ENCODE results near the gene CHD5.

Gene CHD5

DNA sequence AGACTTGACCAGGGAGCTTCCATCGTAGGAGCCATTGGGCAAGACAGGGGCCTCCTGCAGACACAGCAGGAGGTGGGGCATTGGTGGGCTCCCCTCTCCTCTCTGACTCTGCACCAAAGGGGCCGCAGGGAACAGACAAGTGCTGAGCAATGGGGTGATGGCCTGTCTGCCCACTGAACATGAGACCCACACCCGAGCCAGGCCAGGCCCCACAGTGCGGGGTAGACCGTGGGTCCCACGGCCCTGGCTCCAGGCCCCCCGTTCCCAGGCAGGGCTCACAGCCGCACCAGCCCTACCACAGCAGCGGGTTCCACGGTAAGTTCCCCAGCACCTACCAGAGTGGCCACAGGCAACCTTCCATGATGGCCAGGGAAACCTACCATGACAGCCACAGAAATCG, 45.9 kb downstream of the CHD5 start:
- no peaks in the 10 kb centered on the region for H3K36me3 Mint-ChIP-seq (ENCODE audit: low read depth)
- H3K4me3 Mint-ChIP-seq = no peak overlapping the region
- TF ChIP-seq, protein P1, sequence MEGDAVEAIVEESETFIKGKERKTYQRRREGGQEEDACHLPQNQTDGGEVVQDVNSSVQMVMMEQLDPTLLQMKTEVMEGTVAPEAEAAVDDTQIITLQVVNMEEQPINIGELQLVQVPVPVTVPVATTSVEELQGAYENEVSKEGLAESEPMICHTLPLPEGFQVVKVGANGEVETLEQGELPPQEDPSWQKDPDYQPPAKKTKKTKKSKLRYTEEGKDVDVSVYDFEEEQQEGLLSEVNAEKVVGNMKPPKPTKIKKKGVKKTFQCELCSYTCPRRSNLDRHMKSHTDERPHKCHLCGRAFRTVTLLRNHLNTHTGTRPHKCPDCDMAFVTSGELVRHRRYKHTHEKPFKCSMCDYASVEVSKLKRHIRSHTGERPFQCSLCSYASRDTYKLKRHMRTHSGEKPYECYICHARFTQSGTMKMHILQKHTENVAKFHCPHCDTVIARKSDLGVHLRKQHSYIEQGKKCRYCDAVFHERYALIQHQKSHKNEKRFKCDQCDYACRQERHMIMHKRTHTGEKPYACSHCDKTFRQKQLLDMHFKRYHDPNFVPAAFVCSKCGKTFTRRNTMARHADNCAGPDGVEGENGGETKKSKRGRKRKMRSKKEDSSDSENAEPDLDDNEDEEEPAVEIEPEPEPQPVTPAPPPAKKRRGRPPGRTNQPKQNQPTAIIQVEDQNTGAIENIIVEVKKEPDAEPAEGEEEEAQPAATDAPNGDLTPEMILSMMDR (IDR thresholded peaks at IDR 0.05; ENCODE audit: unreplicated experiment in 3 of 3) = no peak
- H3K4me1 Mint-ChIP-seq = no peaks in the 10 kb centered on the region
- H3K27me3 Mint-ChIP-seq (ENCODE audit: low read depth) = peaks cover 14% of the 10 kb centered on the region
- peaks cover 10% of the 10 kb centered on the region for H3K9me3 Mint-ChIP-seq
- H3K27ac Mint-ChIP-seq = no peak overlapping the region

DNA sequence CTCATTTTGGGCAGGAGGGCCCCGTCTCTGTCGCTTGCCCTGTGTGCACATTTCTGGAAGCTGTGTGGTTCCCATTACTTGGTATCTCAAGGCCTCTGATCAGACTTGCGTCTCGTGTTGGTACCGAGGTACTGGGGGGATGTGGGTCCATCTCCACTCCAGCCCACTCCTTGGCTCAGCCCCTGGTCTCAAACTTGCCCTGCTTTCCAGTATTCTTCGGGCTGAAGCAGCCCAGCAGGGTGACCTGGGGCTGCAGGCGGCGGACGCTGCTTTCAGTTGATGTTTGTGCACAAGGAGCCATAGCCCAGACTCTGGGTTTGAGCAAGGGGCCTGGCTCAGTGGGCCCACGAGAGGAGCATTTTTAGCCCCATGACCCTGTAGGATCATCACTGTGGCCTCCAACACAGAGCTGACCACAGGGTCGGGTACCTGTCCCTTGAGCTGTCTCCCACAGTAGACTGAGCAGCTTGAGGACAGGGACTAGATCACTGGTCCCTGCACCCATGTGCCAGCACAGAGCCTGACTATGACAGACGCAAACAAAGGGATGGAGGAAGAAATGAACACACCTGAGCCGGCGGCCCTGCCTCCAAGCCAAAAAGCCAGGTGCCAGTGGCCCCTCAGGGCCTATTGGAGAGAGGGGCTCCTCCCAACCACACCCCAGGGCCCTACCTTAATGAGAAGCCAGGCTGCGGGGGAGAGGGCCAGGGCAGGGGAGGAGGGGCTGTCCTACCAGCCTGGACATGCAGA, 46.8 kb downstream of the CHD5 start:
- H3K4me3 Mint-ChIP-seq = no peak overlapping the region
- H3K4me1 Mint-ChIP-seq = no peaks in the 10 kb centered on the region
- H3K9me3 Mint-ChIP-seq = peaks cover 10% of the 10 kb centered on the region
- no peak overlapping the region for H3K27ac Mint-ChIP-seq
- TF ChIP-seq, protein P1 (IDR thresholded peaks at IDR 0.05; ENCODE audit: unreplicated experiment in 3 of 3) = no peak
- no peaks in the 10 kb centered on the region for H3K36me3 Mint-ChIP-seq (ENCODE audit: low read depth)
- H3K27me3 Mint-ChIP-seq (ENCODE audit: low read depth) = peaks cover 17% of the 10 kb centered on the region

DNA sequence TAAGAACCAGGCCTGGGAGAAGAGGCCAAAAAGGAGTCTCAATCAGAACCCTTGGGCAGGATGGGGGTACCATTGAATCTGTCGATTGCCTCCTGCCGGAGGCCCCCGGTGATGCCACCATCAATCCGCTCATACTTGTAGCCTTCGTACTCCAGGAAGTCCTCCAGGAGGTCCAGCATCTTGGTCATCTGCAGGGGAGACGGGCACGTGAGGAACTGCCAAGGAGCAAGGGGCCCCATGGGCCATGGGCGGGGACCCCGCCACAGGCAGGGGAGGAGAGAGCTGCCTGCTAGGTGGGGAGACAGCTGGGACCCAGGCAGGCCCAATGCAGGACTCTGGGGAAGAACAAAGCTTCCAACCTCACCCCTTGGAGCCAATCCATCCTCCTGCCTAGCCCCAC, 48.6 kb downstream of the CHD5 start:
- Mint-ChIP-seq H3K4me1 (no peaks in the 10 kb centered on the region), H3K27me3 (ENCODE audit: low read depth) (peaks cover 13% of the 10 kb centered on the region), H3K9me3 (peaks cover 10% of the 10 kb centered on the region), H3K27ac (no peak overlapping the region), H3K36me3 (ENCODE audit: low read depth) (no peaks in the 10 kb centered on the region), H3K4me3 (no peak overlapping the region)
- TF ChIP-seq, protein P1 (IDR thresholded peaks at IDR 0.05; ENCODE audit: unreplicated experiment in 3 of 3) = no peak

DNA sequence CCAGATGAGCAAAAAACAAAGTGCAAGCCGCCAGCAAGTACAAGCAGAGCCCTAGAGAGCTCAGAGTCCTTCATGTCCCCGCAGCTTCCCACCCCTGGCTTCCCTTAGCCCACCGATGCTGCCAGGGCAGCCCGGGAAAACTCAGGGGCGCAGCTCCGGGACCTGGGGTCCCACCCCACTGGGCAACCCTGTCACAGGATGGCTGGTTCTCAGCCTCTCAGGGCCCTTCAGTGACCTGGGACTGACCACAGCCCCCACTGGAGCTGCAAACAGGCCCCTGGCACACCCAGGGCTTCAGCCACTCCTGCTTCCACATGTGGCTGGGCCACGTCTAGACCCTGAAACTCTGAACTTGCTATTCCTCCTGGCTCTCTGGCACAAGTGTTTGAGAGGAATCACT, 49.5 kb downstream of the CHD5 start:
- peaks cover 10% of the 10 kb centered on the region for H3K9me3 Mint-ChIP-seq
- no peaks in the 10 kb centered on the region for H3K36me3 Mint-ChIP-seq (ENCODE audit: low read depth)
- no peaks in the 10 kb centered on the region for H3K4me1 Mint-ChIP-seq
- H3K27me3 Mint-ChIP-seq (ENCODE audit: low read depth) = peaks cover 18% of the 10 kb centered on the region
- TF ChIP-seq, protein P1 (IDR thresholded peaks at IDR 0.05; ENCODE audit: unreplicated experiment in 3 of 3) = no peak
- H3K27ac Mint-ChIP-seq = no peak overlapping the region
- H3K4me3 Mint-ChIP-seq = no peak overlapping the region

DNA sequence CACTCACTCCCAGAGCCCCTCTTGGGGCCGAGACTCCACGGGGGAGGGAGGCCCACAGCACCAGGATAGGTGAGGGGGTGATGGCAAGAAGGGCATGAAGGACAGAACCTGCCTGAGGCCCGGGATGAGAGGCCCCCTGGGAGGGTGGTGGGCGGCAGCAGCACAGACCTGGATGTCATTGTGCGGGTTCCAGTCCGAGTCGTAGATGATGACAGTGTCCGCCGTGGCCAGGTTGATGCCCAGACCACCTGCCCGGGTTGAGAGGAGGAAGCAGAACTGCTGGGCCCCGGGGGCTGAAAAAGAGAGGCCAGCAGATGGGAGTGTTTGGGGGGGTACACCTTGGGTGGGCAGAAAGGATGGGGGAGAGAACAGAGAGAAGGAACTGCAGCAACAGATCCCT, 50.1 kb downstream of the CHD5 start:
- no peak overlapping the region for H3K4me3 Mint-ChIP-seq
- no peaks in the 10 kb centered on the region for H3K36me3 Mint-ChIP-seq (ENCODE audit: low read depth)
- peaks cover 19% of the 10 kb centered on the region for H3K27me3 Mint-ChIP-seq (ENCODE audit: low read depth)
- TF ChIP-seq, protein P1 (IDR thresholded peaks at IDR 0.05; ENCODE audit: unreplicated experiment in 3 of 3) = no peak
- peaks cover 10% of the 10 kb centered on the region for H3K9me3 Mint-ChIP-seq
- no peak overlapping the region for H3K27ac Mint-ChIP-seq
- no peaks in the 10 kb centered on the region for H3K4me1 Mint-ChIP-seq

DNA sequence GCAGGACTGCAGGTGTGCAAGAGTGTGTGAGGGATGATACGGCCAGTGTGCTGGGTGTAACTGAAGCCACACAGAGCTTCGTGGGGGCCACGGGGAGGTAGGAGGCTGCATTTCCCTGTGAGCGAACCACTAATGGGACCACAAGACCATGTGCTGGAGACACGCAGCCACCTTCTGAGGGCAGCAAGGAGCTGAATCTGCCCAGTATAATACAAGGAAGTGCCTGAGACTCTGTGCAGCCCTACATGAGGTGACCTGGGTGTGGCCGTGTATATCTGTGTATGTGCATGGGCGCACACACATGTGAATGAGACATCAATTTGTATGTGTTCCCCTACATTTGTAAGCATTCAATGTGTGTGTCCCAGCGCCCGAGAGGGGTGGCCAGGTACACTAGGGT, 50.8 kb downstream of the CHD5 start:
- no peaks in the 10 kb centered on the region for H3K36me3 Mint-ChIP-seq (ENCODE audit: low read depth)
- peaks cover 10% of the 10 kb centered on the region for H3K9me3 Mint-ChIP-seq
- no peak overlapping the region for H3K4me3 Mint-ChIP-seq
- H3K27ac Mint-ChIP-seq = no peak overlapping the region
- TF ChIP-seq, protein P1 (IDR thresholded peaks at IDR 0.05; ENCODE audit: unreplicated experiment in 3 of 3) = no peak
- H3K4me1 Mint-ChIP-seq = no peaks in the 10 kb centered on the region
- peaks cover 19% of the 10 kb centered on the region for H3K27me3 Mint-ChIP-seq (ENCODE audit: low read depth)

Measured in nephron (organoid).